Islet of Langerhans (tissue), 1 donor: Measurements from ENCODE around the gene PALD1.
"Not testable (repeated sequence)": the region's sequence is repeated elsewhere in the genome, so short reads cannot be mapped to it uniquely, and the experiment has no call there.

ENCODE experiments used
- FAIRE-seq: peaks from one replicate; lab custom pipeline; 2011; peaks lifted over from hg19 to GRCh38; lab: Jason Lieb, UNC

The PALD1 gene

GRCh38 chr10:70614364-70614763 lies 135.8 kb downstream of the PALD1 start:
- FAIRE-seq = not testable (repeated sequence)

DNA sequence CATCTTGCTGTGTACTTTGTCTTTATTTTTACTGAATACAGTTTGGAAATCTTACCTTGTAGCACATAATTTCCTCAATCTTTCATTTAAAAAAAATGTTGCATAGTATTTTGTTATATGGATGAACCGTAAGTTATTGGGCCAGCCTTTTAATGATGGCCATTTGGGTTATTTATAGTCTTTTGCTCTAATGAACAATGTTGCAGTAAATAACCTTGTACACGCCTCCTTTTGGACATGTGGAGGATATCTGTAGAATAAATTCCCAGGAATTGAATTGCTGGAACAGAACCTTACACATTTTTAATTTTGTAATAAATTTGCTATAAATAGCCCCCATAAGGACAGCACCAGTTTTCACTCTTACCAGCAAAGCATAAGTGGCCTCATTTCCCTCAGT lies 136.6 kb downstream of the PALD1 start:
- FAIRE-seq = no peak

DNA sequence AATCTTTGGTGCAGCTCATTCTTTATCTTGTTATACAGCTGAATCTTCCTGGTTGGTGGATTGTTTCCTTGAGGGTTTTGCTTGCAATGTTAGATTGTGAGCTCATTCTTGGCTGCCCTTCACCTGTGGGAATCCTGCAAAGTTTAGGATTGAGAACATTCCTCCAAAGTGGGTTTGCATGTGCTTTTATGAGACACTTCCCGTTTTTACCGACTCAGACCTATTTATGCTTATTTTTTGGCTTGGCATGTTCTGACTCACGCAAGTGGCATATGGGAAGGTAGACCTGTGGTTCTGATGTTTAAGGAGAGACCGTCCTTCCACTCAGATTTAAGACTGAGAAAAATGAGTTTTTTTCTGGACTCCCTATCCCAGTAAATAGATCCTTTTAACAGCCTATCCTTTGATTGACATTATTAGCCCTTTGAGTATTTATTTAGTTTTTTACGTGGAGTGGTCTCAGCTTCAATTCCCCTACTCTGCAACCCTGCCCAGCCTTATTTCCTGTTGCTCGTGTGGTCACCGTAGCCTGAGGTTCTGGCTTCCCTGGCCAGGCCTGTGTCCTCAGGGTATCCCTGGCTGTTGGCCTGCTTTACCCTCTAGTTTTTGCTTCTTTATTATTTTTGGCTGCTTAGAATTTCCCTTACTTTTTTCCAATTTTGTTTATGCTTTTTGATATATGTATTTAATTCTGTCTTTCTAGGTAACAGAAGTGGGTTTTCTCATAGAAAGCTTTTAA lies 137.4 kb downstream of the PALD1 start:
- FAIRE-seq = no peak

DNA sequence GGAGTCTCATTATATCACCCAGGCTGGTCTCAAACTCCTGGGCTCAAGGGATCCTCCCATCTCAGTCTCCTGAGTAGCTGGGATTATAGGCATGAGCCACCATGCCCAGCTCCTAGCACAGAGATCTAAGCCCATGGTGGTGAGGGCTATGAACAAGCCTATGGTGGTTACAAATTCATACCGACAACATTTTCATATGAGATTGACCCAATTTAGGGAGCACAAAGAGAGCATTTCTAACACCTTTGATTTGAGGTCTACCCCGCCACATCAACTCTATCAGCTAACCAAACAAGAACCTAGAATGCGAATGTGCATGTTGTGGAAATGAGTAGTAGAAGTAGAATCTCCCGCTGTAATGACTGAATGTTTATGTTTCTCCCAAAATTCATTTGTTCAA lies 138.2 kb downstream of the PALD1 start:
- FAIRE-seq = no peak
